ENCODE measurements around the gene TPI1.

DNA sequence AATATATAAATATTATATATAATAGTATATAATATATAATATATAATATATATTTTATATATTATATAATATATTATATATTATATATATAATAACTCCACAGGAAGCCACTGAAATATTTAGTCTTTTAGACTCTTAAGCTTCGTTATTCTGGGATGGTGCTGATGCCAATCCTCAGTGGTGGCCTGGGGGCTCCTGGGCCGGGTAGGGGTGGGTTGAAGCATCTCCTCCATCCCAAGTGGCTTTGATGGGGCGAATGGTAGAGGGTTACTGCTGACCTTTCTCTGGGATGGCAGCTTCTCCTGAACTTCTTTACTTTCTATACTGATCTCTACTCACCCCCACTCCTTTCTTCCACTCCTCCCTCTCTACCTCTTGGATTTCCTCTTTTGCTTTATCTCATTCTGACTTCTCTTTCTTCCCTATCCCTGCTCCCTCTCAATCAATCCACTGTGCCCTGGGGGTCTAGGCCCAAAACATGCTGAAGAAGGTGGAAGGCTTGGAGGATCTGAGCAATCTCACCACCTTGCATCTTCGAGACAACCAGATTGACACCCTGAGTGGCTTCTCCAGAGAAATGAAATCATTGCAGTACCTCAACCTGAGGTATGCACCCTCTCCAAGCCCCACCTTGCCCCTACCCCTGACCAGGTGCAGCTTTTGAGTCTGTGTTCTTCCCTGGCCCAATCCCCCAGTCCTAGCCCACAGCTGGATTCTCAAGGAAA, 42.3 kb downstream of the TPI1 start:
- TF ChIP-seq, protein P1, sequence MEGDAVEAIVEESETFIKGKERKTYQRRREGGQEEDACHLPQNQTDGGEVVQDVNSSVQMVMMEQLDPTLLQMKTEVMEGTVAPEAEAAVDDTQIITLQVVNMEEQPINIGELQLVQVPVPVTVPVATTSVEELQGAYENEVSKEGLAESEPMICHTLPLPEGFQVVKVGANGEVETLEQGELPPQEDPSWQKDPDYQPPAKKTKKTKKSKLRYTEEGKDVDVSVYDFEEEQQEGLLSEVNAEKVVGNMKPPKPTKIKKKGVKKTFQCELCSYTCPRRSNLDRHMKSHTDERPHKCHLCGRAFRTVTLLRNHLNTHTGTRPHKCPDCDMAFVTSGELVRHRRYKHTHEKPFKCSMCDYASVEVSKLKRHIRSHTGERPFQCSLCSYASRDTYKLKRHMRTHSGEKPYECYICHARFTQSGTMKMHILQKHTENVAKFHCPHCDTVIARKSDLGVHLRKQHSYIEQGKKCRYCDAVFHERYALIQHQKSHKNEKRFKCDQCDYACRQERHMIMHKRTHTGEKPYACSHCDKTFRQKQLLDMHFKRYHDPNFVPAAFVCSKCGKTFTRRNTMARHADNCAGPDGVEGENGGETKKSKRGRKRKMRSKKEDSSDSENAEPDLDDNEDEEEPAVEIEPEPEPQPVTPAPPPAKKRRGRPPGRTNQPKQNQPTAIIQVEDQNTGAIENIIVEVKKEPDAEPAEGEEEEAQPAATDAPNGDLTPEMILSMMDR (IDR thresholded peaks at IDR 0.05 in 8 of 11, conservative IDR thresholded peaks at IDR 0.05 in 3 of 11) = no peak
- TF ChIP-seq POLR2A (IDR thresholded peaks at IDR 0.05) (no peak), POLR2AphosphoS5 (IDR thresholded peaks at IDR 0.05) (no peak)
